Liver (tissue), 9 donors: Measurements from ENCODE around the gene MAML3. TPM values are rescaled to one million over a fixed set of nuclear protein-coding genes. Genes with fewer than 3 reads are reported as not detected.

Source experiments
- DNase-seq: peaks from one replicate; pipeline ENCODE4 v3.0.0-alpha.2; 2017; ENCODE audit warnings: low spot score
- H3K27ac ChIP-seq, 2 donors: one replicate each; pipeline ENCODE4 v1.7.0; 2013; ENCODE audit warnings: inconsistent platforms in 2 of 2, low read length in 2 of 2, control low read depth in 1 of 2, low read depth in 1 of 2, mild to moderate bottlenecking in 1 of 2
- H3K27me3 ChIP-seq, 4 donors: one replicate each; pipeline versions ENCODE4 v1.6.1 to v1.7.0; 2013; ENCODE audit warnings: low read length in 3 of 4, inconsistent platforms in 1 of 4, mild to moderate bottlenecking in 1 of 4, moderate library complexity in 1 of 4; ENCODE audit not compliant: control insufficient read depth in 4 of 4, insufficient read depth in 4 of 4
- H3K36me3 ChIP-seq, 4 donors: one replicate each; pipeline versions ENCODE4 v1.6.1 to v1.7.0; 2013; ENCODE audit warnings: low read length in 3 of 4, mild to moderate bottlenecking in 3 of 4, low read depth in 1 of 4, moderate library complexity in 1 of 4; ENCODE audit not compliant: control insufficient read depth in 4 of 4, insufficient read depth in 3 of 4
- H3K4me1 ChIP-seq, 4 donors: one replicate each; pipeline versions ENCODE4 v1.6.1 to v1.7.0; 2013; ENCODE audit warnings: low read length in 3 of 4, mild to moderate bottlenecking in 3 of 4, moderate library complexity in 1 of 4; ENCODE audit not compliant: control insufficient read depth in 4 of 4, insufficient read depth in 4 of 4
- H3K4me3 ChIP-seq, 3 donors: one replicate each; pipeline versions ENCODE4 v1.6.1 to v1.7.0; 2013; ENCODE audit warnings: low read length in 3 of 3, control low read depth in 1 of 3, low read depth in 1 of 3, mild to moderate bottlenecking in 1 of 3
- H3K9ac ChIP-seq, 2 donors: one replicate each; pipeline ENCODE4 v1.7.0; 2013; ENCODE audit warnings: low read length in 2 of 2, mild to moderate bottlenecking in 2 of 2, moderate library complexity in 2 of 2, control low read depth in 1 of 2, low read depth in 1 of 2
- H3K9me3 ChIP-seq, 4 donors: one replicate each; pipeline versions ENCODE4 v1.6.1 to v1.7.0; 2013; ENCODE audit warnings: low read length in 3 of 4; ENCODE audit not compliant: control insufficient read depth in 4 of 4
- CTCF ChIP-seq: fragments of 150-350 bp; IDR thresholded peaks from 2 replicates; pipeline ENCODE4 v1.5.1; 2017; ENCODE audit warnings: improper control_type of control experiment, low read depth, low read length; ENCODE audit not compliant: missing input control
- FOXA1 ChIP-seq: IDR thresholded peaks from 2 replicates; pipeline ENCODE4 v1.6.1; 2016; ENCODE audit warnings: antibody characterized with exemption
- FOXA2 ChIP-seq: IDR thresholded peaks from 2 replicates; pipeline ENCODE4 v1.6.1; 2016; ENCODE audit warnings: antibody characterized with exemption
- GABPA ChIP-seq, 2 donors: IDR thresholded peaks in 1 of 2; conservative IDR thresholded peaks in 1 of 2; 2 replicates each; pipeline ENCODE4 v1.6.1; 2016; ENCODE audit warnings: antibody characterized with exemption in 2 of 2, mild to moderate bottlenecking in 1 of 2, moderate library complexity in 1 of 2
- HNF4A ChIP-seq, 2 donors: conservative IDR thresholded peaks; 2 replicates each; pipeline ENCODE4 v1.6.1; 2016; ENCODE audit warnings: antibody characterized with exemption in 2 of 2, mild to moderate bottlenecking in 2 of 2
- HNF4G ChIP-seq: IDR thresholded peaks from 2 replicates; pipeline ENCODE4 v1.6.1; 2016; ENCODE audit warnings: antibody characterized with exemption
- JUND ChIP-seq, 2 donors: IDR thresholded peaks; 2 replicates each; pipeline ENCODE4 v1.6.1; 2016; ENCODE audit warnings: antibody characterized with exemption in 2 of 2
- MAX ChIP-seq: IDR thresholded peaks from 2 replicates; pipeline ENCODE4 v1.6.1; 2016; ENCODE audit warnings: antibody characterized with exemption
- RAD21 ChIP-seq, 2 donors: IDR thresholded peaks; 2 replicates each; pipeline ENCODE4 v1.6.1; 2016; ENCODE audit warnings: antibody characterized with exemption in 2 of 2, mild to moderate bottlenecking in 2 of 2
- REST ChIP-seq: IDR thresholded peaks from 2 replicates; pipeline ENCODE4 v1.6.1; 2016; ENCODE audit warnings: antibody characterized with exemption, mild to moderate bottlenecking
- RXRA ChIP-seq, 2 donors: IDR thresholded peaks; 2 replicates each; pipeline ENCODE4 v1.6.1; 2017 to 2018; ENCODE audit warnings: antibody characterized with exemption in 2 of 2, mild to moderate bottlenecking in 1 of 2
- SP1 ChIP-seq: IDR thresholded peaks from 2 replicates; pipeline ENCODE4 v1.6.1; 2018; ENCODE audit warnings: antibody characterized with exemption, mild to moderate bottlenecking
- TAF1 ChIP-seq: conservative IDR thresholded peaks from 2 replicates; pipeline ENCODE4 v1.6.1; 2016; ENCODE audit warnings: antibody characterized with exemption, mild to moderate bottlenecking
- YY1 ChIP-seq: IDR thresholded peaks from 2 replicates; pipeline ENCODE4 v1.6.1; 2016; ENCODE audit warnings: antibody characterized with exemption, mild to moderate bottlenecking
- ZBTB33 ChIP-seq: IDR thresholded peaks from 2 replicates; pipeline ENCODE4 v1.6.1; 2016; ENCODE audit warnings: antibody characterized with exemption
- WGBS: extraction: QIAGEN DNeasy Blood & Tissue Kit; methylation state at CpG from one replicate; pipeline ENCODE4 v1.1.7; 2013; 5-methylcytosine and 5-hydroxymethylcytosine counted together
- polyA plus RNA-seq, 2 donors: library from polyadenylated mRNA; stranded (reverse) in 1 of 2; unstranded in 1 of 2; fragments of 200-250 nt in 1 of 2; fragments of >200 nt in 1 of 2; fragmentation: Nextera tagmentation in 1 of 2; extraction: Ambion mirVana in 1 of 2; gene quantifications; one replicate each; pipeline versions ENCODE4 v1.2.1 to v1.2.3, GENCODE V29; 2013 to 2015
- total RNA-seq, 2 donors: library from RNA; depleted of rRNA; stranded (reverse); fragments of >200 nt; gene quantifications; one replicate each; pipeline ENCODE4 v1.2.3, GENCODE V29; 2014
- donor health status: healthy.
- donor health status: healthy.
- donor health status: healthy.
- donor health status: healthy.
- donor health status: healthy.

The MAML3 gene
- total and polyA plus RNA-seq, 4 donors, result 1.3 to 4.3 (median 2.7) TPM

GRCh38 chr4:140110542-140111215 lies 43.3 kb downstream of the MAML3 start:
- H3K4me3 ChIP-seq, result no peak overlapping the region
- TF ChIP-seq HNF4G, result no peak
- TF ChIP-seq HNF4A (conservative IDR thresholded peaks at IDR 0.05), result peak in 1 of 2 donors; percentile 31
- H3K9me3 ChIP-seq, result no peaks in the 10 kb centered on the region
- no peaks in the 10 kb centered on the region for H3K36me3 ChIP-seq
- no peak for DNase-seq
- no peaks in the 10 kb centered on the region for H3K27me3 ChIP-seq
- WGBS, result 52% methylated on average over 3 of the region's 3 CpGs
- H3K9ac ChIP-seq, result no peak overlapping the region
- peaks cover 6 to 29% (median 21%) of the 10 kb centered on the region in 4 donors for H3K4me1 ChIP-seq
- no peak overlapping the region for H3K27ac ChIP-seq

- WGBS, result 93% methylated on average over 7 of the region's 7 CpGs
- H3K9me3 ChIP-seq, result no peaks in the 10 kb centered on the region
- no peak overlapping the region for H3K9ac ChIP-seq
- no peaks in the 10 kb centered on the region for H3K27me3 ChIP-seq
- no peak for DNase-seq
- no peak overlapping the region for H3K27ac ChIP-seq
- H3K4me1 ChIP-seq, result peaks cover 6 to 33% (median 23%) of the 10 kb centered on the region in 4 donors
- no peak overlapping the region for H3K4me3 ChIP-seq
- H3K36me3 ChIP-seq, result no peaks in the 10 kb centered on the region
- TF ChIP-seq RXRA (IDR thresholded peaks at IDR 0.05) (no peak), GABPA (IDR thresholded peaks at IDR 0.05 in 1 of 2, conservative IDR thresholded peaks at IDR 0.05 in 1 of 2) (no peak), REST (no peak), MAX (no peak), FOXA1 (no peak), TAF1 (no peak), JUND (IDR thresholded peaks at IDR 0.05) (no peak), YY1 (no peak), RAD21 (IDR thresholded peaks at IDR 0.05) (no peak), SP1 (no peak), ZBTB33 (no peak), HNF4A (conservative IDR thresholded peaks at IDR 0.05) (no peak), CTCF (no peak), FOXA2 (no peak)
Observed at GRCh38 chr4:140109737-140110136, 44.2 kb downstream of the MAML3 start.
